Measurements from ENCODE around the gene DGKH.

GRCh38 chr13:42247883-42248282 is 199.4 kb downstream of the DGKH start:
- TF ChIP-seq, protein P1, sequence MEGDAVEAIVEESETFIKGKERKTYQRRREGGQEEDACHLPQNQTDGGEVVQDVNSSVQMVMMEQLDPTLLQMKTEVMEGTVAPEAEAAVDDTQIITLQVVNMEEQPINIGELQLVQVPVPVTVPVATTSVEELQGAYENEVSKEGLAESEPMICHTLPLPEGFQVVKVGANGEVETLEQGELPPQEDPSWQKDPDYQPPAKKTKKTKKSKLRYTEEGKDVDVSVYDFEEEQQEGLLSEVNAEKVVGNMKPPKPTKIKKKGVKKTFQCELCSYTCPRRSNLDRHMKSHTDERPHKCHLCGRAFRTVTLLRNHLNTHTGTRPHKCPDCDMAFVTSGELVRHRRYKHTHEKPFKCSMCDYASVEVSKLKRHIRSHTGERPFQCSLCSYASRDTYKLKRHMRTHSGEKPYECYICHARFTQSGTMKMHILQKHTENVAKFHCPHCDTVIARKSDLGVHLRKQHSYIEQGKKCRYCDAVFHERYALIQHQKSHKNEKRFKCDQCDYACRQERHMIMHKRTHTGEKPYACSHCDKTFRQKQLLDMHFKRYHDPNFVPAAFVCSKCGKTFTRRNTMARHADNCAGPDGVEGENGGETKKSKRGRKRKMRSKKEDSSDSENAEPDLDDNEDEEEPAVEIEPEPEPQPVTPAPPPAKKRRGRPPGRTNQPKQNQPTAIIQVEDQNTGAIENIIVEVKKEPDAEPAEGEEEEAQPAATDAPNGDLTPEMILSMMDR (IDR thresholded peaks at IDR 0.05): no peak
- no peak for TF ChIP-seq POLR2A (IDR thresholded peaks at IDR 0.05)

All from body of pancreas (tissue), 4 donors.